Right cardiac atrium (tissue), 5 donors: ENCODE results near the gene FER1L5. TPM values are rescaled to one million over a fixed set of nuclear protein-coding genes. Genes with fewer than 3 reads are reported as not detected.
A peak's percentile ranks its signal among the peaks of the same experiment; 100 is the strongest.

Experiments used
- ATAC-seq, 2 donors: fragments of 200-7000 bp; cut with Tn5 transposase; one replicate each; pipeline versions ENCODE4 v1.8.0 to v1.9.1; 2020; ENCODE audit warnings: moderate library complexity in 2 of 2, mild to moderate bottlenecking in 1 of 2
- DNase-seq, 3 donors: peaks; one replicate each; pipeline ENCODE4 v3.0.0-alpha.2; 2020
- H3K27ac ChIP-seq: one replicate; pipeline ENCODE4 v1.5.1; 2013; ENCODE audit warnings: mild to moderate bottlenecking, low read length, control low read depth, moderate library complexity
- H3K27me3 ChIP-seq: one replicate; pipeline ENCODE4 v1.6.1; 2013; ENCODE audit not compliant: control insufficient read depth, insufficient read depth
- H3K4me1 ChIP-seq: one replicate; pipeline ENCODE4 v1.6.1; 2013; ENCODE audit warnings: low read length; ENCODE audit not compliant: control insufficient read depth, insufficient read depth
- H3K4me3 ChIP-seq: one replicate; pipeline ENCODE4 v1.5.1; 2013; ENCODE audit warnings: low read length, control low read depth
- H3K9me3 ChIP-seq: one replicate; pipeline ENCODE4 v1.6.1; 2013; ENCODE audit warnings: low read length; ENCODE audit not compliant: control insufficient read depth
- WGBS: extraction: QIAGEN DNeasy Blood & Tissue Kit; methylation state at CpG from one replicate; pipeline ENCODE4 v1.1.7; 2013; 5-methylcytosine and 5-hydroxymethylcytosine counted together
- intact Hi-C, 4 donors: fragments of 100-400 bp; cut with DNase I; formaldehyde crosslinking; loops; one replicate each; pipeline versions ENCODE4 v1.11.0 to v1.14.0; 2022 to 2023
- polyA plus RNA-seq: library from polyadenylated mRNA; stranded (reverse); fragments of 200-250 nt; gene quantifications from one replicate; pipeline ENCODE4 v1.2.3, GENCODE V29; 2013
- total RNA-seq, 4 donors: library from RNA; stranded (reverse); fragmentation: NEBNext Ultra II Directional; extraction: Animal tissue kit (Norgen Biotek cat#: 25700); gene quantifications; one replicate each; pipeline ENCODE4 v1.2.1, GENCODE V29; 2021
- donor health status: healthy with polysubstance abuse.
- donor health status: DM: no; HTN: yes; CAD: no.
- donor health status: DM: no; HTN: no; CAD: no.
- donor health status: DM: no; HTN: yes; CAD: no; lungs with severe emphysema.
- donor health status: DM: yes; HTN: yes; CAD: no.

FER1L5 gene
- total and polyA plus RNA-seq, 5 donors = 0.05 to 0.17 (median 0.13) TPM; not detected in 1

- no peak for ATAC-seq
- Histone ChIP-seq H3K4me1 (no peaks in the 10 kb centered on the region), H3K27ac (no peak overlapping the region), H3K4me3 (no peak overlapping the region), H3K27me3 (no peaks in the 10 kb centered on the region), H3K9me3 (no peaks in the 10 kb centered on the region)
- no peak for DNase-seq
- 93% methylated on average over 30 of the region's 30 CpGs for WGBS
- intact Hi-C loops = no loop called here
These were observed 48.6 kb downstream of the FER1L5 start for GRCh38 chr2:96691022-96691612.

DNA sequence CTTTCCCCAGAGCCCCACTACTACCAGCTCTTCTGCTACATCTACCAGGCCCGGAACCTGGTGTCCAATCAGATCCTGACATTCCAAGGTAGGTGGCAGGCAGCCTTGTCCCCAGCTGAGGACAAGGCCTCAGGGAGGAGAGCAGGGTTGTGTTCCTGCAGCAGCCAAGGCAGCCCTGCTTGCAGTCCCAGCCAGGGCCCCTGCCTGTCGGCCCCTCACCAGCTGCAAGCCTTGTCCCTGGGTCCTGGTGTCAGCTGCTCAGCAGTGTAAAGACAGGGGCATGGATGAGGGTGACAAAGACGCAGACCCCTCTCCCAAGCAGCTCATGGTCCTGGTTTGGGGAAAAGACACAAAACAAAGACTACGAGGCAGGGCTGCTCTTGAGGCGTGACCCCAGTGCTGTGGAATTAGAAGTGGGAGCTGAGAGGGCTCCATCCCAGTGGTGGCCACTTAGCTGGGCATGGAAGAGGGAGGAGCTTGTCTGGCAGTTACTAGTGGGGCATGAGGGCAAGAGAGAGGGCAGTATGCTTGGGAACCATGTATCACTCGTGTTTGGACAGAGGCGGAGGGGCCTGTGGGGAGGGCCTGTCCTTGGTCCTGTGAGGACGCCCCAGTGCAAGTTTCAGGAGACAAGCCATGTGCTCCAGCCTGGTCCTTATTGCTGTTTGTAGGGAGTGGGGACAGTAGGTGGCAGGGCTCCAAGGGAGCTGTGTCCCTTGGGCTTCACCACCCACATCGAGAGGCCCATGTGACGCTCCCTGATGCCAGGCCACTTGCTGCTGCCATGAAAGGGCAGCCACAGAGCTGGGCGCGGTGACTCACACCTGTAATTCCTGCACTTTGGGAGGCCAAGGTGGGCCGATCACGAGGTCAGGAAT is 49.8 kb downstream of the FER1L5 start:
- H3K4me3 ChIP-seq = no peak overlapping the region
- H3K27me3 ChIP-seq = no peaks in the 10 kb centered on the region
- no peak overlapping the region for H3K27ac ChIP-seq
- WGBS = 85% methylated on average over 14 of the region's 14 CpGs
- intact Hi-C loops = no loop called here
- DNase-seq (peak in 1 of 3 donors; percentile 29), ATAC-seq (peak in 1 of 2 donors; percentile 6)
- no peaks in the 10 kb centered on the region for H3K9me3 ChIP-seq
- no peaks in the 10 kb centered on the region for H3K4me1 ChIP-seq

GRCh38 chr2:96693286-96694200 is 51.0 kb downstream of the FER1L5 start:
- WGBS = 83% methylated on average over 14 of the region's 14 CpGs
- no peak for ATAC-seq

GRCh38 chr2:96694279-96694678 is 51.7 kb downstream of the FER1L5 start:
- intact Hi-C loops = no loop called here
- WGBS = 85% methylated on average over 8 of the region's 8 CpGs
- no peak overlapping the region for H3K27ac ChIP-seq
- H3K9me3 ChIP-seq = no peaks in the 10 kb centered on the region
- no peak overlapping the region for H3K4me3 ChIP-seq
- H3K27me3 ChIP-seq = no peaks in the 10 kb centered on the region
- DNase-seq = no peak
- no peak for ATAC-seq
- H3K4me1 ChIP-seq = no peaks in the 10 kb centered on the region

More at GRCh38 chr2:96693286-96694200, 51.0 kb downstream of the FER1L5 start:
- H3K27ac ChIP-seq = no peak overlapping the region
- no peaks in the 10 kb centered on the region for H3K4me1 ChIP-seq
- no peaks in the 10 kb centered on the region for H3K9me3 ChIP-seq
- no peaks in the 10 kb centered on the region for H3K27me3 ChIP-seq
- H3K4me3 ChIP-seq = no peak overlapping the region
- intact Hi-C loops = no loop called here
- DNase-seq = no peak

GRCh38 chr2:96694816-96695455 is 52.4 kb downstream of the FER1L5 start:
- intact Hi-C loops = no loop called here
- 79% methylated on average over 13 of the region's 13 CpGs for WGBS
- ATAC-seq (no peak), DNase-seq (no peak)
- Histone ChIP-seq H3K4me3 (no peak overlapping the region), H3K27ac (no peak overlapping the region), H3K4me1 (no peaks in the 10 kb centered on the region), H3K27me3 (no peaks in the 10 kb centered on the region), H3K9me3 (no peaks in the 10 kb centered on the region)

- no peak overlapping the region for H3K4me3 ChIP-seq
- H3K9me3 ChIP-seq = no peaks in the 10 kb centered on the region
- DNase-seq (no peak), ATAC-seq (no peak)
- no peak overlapping the region for H3K27ac ChIP-seq
- H3K4me1 ChIP-seq = no peaks in the 10 kb centered on the region
- intact Hi-C loops = no loop called here
- 78% methylated on average over 15 of the region's 15 CpGs for WGBS
- H3K27me3 ChIP-seq = no peaks in the 10 kb centered on the region
These were observed 53.0 kb downstream of the FER1L5 start for GRCh38 chr2:96695602-96696001.

GRCh38 chr2:96697476-96697875 is 54.9 kb downstream of the FER1L5 start:
- Histone ChIP-seq H3K4me3 (no peak overlapping the region), H3K9me3 (no peaks in the 10 kb centered on the region), H3K27me3 (no peaks in the 10 kb centered on the region), H3K4me1 (no peaks in the 10 kb centered on the region), H3K27ac (no peak overlapping the region)
- DNase-seq (no peak), ATAC-seq (no peak)
- intact Hi-C loops = no loop called here
- 85% methylated on average over 2 of the region's 2 CpGs for WGBS

DNA sequence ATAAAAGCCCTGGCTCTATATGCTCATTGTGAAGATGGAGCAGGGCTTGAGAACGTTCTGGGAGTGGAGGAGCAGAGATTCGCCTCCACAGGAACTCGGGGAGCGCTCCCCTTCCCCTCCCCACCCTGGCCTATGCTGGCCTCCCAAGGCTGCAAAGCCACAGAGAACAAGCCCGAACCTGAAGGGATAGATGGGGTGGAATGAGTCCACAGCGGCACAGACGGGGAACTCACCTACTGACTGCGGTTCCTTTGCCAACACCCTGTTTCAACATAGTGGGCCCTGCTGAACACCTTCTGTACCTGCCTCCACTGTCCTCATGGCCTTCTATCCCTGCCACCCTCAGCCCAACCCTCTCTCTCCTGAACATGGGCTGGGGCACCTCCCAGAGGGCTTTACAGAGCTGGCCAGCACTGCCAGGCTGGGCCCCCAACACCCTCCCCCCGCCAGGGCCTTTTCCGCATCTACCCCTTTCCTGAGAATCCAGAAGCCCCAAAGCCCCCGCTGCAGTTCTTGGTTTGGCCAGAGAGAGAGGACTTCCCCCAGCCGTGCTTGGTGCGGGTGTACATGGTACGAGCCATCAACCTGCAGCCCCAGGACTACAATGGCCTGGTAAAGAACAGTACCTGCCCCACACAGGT is 55.8 kb downstream of the FER1L5 start:
- Histone ChIP-seq H3K4me1 (no peaks in the 10 kb centered on the region), H3K27ac (no peak overlapping the region), H3K4me3 (no peak overlapping the region), H3K27me3 (no peaks in the 10 kb centered on the region), H3K9me3 (no peaks in the 10 kb centered on the region)
- intact Hi-C loops = no loop called here
- DNase-seq (no peak), ATAC-seq (no peak)
- WGBS = 91% methylated on average over 14 of the region's 14 CpGs

DNA sequence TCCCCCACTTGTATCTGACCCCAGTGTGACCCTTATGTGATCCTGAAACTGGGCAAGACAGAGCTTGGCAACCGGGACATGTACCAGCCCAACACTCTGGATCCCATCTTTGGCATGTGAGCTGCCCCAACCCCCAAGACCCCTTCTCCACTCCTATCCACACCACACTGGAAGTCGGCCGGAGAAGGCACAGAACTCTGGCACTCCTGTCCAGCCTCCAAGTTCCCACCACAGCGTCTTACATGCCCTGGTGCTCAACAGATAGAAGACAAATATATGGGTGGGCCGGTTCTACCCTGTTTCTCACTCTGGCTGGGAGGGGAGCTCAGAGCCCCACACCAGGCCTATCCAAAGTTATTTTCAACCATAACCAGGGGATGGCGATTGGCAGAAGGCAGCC is 56.5 kb downstream of the FER1L5 start:
- ATAC-seq (no peak), DNase-seq (no peak)
- Histone ChIP-seq H3K27ac (no peak overlapping the region), H3K9me3 (no peaks in the 10 kb centered on the region), H3K4me1 (no peaks in the 10 kb centered on the region), H3K4me3 (no peak overlapping the region), H3K27me3 (no peaks in the 10 kb centered on the region)
- intact Hi-C loops = no loop called here
- 90% methylated on average over 6 of the region's 6 CpGs for WGBS

- no peaks in the 10 kb centered on the region for H3K9me3 ChIP-seq
These were observed 57.1 kb downstream of the FER1L5 start for GRCh38 chr2:96699621-96700020.

More at GRCh38 chr2:96699621-96700020, 57.1 kb downstream of the FER1L5 start:
- no peaks in the 10 kb centered on the region for H3K27me3 ChIP-seq
- H3K4me3 ChIP-seq = no peak overlapping the region
- 84% methylated on average over 9 of the region's 9 CpGs for WGBS
- ATAC-seq (no peak), DNase-seq (no peak)
- H3K4me1 ChIP-seq = no peaks in the 10 kb centered on the region
- intact Hi-C loops = no loop called here
- no peak overlapping the region for H3K27ac ChIP-seq
